IMR-90 (cell line): Measurements from ENCODE around the gene RAI1. TPM values are rescaled to one million over a fixed set of nuclear protein-coding genes. Genes with fewer than 3 reads are reported as not detected.

ENCODE experiments used
- ATAC-seq: fragments of 200-7000 bp; cut with Tn5 transposase; 2 replicates; pipeline ENCODE4 v1.9.1; 2020; ENCODE audit warnings: low read depth, mild to moderate bottlenecking, moderate library complexity
- BruUV-seq: library from RNA; stranded (reverse); fragments of 400-500 nt; replicated peaks from 2 replicates; lab custom pipeline; 2021; lab: Mats Ljungman, UMichigan
- CTCF ChIA-PET: fragments of 300-600 bp; formaldehyde crosslinking; extraction: SDS; loops from one replicate; lab custom pipeline; 2021; ENCODE audit warnings: antibody characterized with exemption; lab: Yijun Ruan, JAX
- POLR2A ChIA-PET: fragments of 300-600 bp; sonication (Branson Sonifier 250); formaldehyde crosslinking; loops from one replicate; lab custom pipeline; 2022; ENCODE audit warnings: antibody characterized with exemption; ENCODE audit not compliant: unreplicated experiment; lab: Charles Lee
- DNase-seq: peaks from one replicate; pipeline ENCODE4 v3.0.0; 2013
- H2AFZ ChIP-seq: replicated peaks from 2 replicates; pipeline ENCODE3; 2013; ENCODE audit warnings: low read length, mild to moderate bottlenecking; ENCODE audit not compliant: poor library complexity
- H2AK5ac ChIP-seq: 2 replicates; pipeline ENCODE4 v1.6.1; 2013; ENCODE audit warnings: low read depth, low read length, inconsistent platforms
- H2AK9ac ChIP-seq: replicated peaks from 2 replicates; pipeline ENCODE3; 2013; ENCODE audit warnings: mild to moderate bottlenecking, low read depth, low read length, moderate library complexity; ENCODE audit not compliant: poor library complexity
- H2BK120ac ChIP-seq: 2 replicates; pipeline ENCODE4 v1.6.1; 2013; ENCODE audit warnings: low read depth, low read length, inconsistent platforms
- H2BK15ac ChIP-seq: 3 replicates; pipeline ENCODE4 v1.6.1; 2013; ENCODE audit warnings: low read depth, low read length, inconsistent platforms
- H2BK20ac ChIP-seq: 2 replicates; pipeline ENCODE4 v1.6.1; 2013; ENCODE audit warnings: low read depth, mild to moderate bottlenecking, inconsistent platforms, low read length, moderate library complexity
- H2BK5ac ChIP-seq: 2 replicates; pipeline ENCODE4 v1.6.1; 2013; ENCODE audit warnings: mild to moderate bottlenecking, low read depth, low read length, inconsistent platforms; ENCODE audit not compliant: poor library complexity, severe bottlenecking
- H3K14ac ChIP-seq: replicated peaks from 2 replicates; pipeline ENCODE4 v1.6.1; 2013; ENCODE audit warnings: low read depth, low read length, inconsistent platforms
- H3K18ac ChIP-seq: 2 replicates; pipeline ENCODE4 v1.6.1; 2013; ENCODE audit warnings: low read depth, low read length, control low read depth
- H3K23ac ChIP-seq: 2 replicates; pipeline ENCODE4 v1.6.1; 2013; ENCODE audit warnings: low read depth, low read length, inconsistent platforms
- H3K27ac ChIP-seq: 2 replicates; pipeline ENCODE4 v1.5.1; 2013; ENCODE audit warnings: mild to moderate bottlenecking, control low read depth, low read length; ENCODE audit not compliant: insufficient read depth
- H3K27me3 ChIP-seq: 2 replicates; pipeline ENCODE4 v1.6.1; 2013; ENCODE audit warnings: low read length; ENCODE audit not compliant: control insufficient read depth, insufficient read depth
- H3K36me3 ChIP-seq: 2 replicates; pipeline ENCODE4 v1.6.1; 2013; ENCODE audit warnings: low read length, mixed read lengths; ENCODE audit not compliant: control insufficient read depth, insufficient read depth
- H3K4ac ChIP-seq: 2 replicates; pipeline ENCODE4 v1.6.1; 2013; ENCODE audit warnings: low read depth, low read length, inconsistent platforms
- H3K4me1 ChIP-seq: 2 replicates; pipeline ENCODE4 v1.6.1; 2013; ENCODE audit warnings: low read length, mixed read lengths; ENCODE audit not compliant: control insufficient read depth, insufficient read depth
- H3K4me2 ChIP-seq: 2 replicates; pipeline ENCODE4 v1.6.1; 2013; ENCODE audit warnings: low read depth, mild to moderate bottlenecking, control low read depth, low read length, moderate library complexity
- H3K4me3 ChIP-seq: 2 replicates; pipeline ENCODE4 v1.5.1; 2013; ENCODE audit warnings: low read depth, mild to moderate bottlenecking, control low read depth, low read length, moderate library complexity; ENCODE audit not compliant: insufficient read depth
- H3K56ac ChIP-seq: 2 replicates; pipeline ENCODE4 v1.6.1; 2013; ENCODE audit warnings: low read length, inconsistent platforms; ENCODE audit not compliant: insufficient read depth; ENCODE audit errors: extremely low read depth
- H3K79me1 ChIP-seq, 2 experiments: 2 replicates each; pipeline ENCODE4 v1.6.1; 2013; ENCODE audit warnings: low read length in 2 of 2, inconsistent platforms in 1 of 2, low read depth in 1 of 2
- H3K9ac ChIP-seq: 2 replicates; pipeline ENCODE4 v1.6.1; 2013; ENCODE audit warnings: low read depth, low read length, control low read depth
- H3K9me1 ChIP-seq: 2 replicates; pipeline ENCODE4 v1.6.1; 2013; ENCODE audit warnings: low read length, inconsistent platforms; ENCODE audit not compliant: insufficient read depth
- H3K9me3 ChIP-seq: 2 replicates; pipeline ENCODE4 v1.6.1; 2013; ENCODE audit warnings: low read length; ENCODE audit not compliant: control insufficient read depth, insufficient read depth
- H4K20me1 ChIP-seq: 2 replicates; pipeline ENCODE4 v1.6.1; 2013; ENCODE audit warnings: low read length, inconsistent platforms; ENCODE audit not compliant: insufficient read depth
- H4K5ac ChIP-seq: 2 replicates; pipeline ENCODE4 v1.6.1; 2013; ENCODE audit warnings: mild to moderate bottlenecking, low read depth, low read length, control low read depth
- H4K8ac ChIP-seq, 2 experiments: 2 replicates each; pipeline ENCODE4 v1.6.1; 2013; ENCODE audit warnings: low read depth in 2 of 2, low read length in 2 of 2, control low read depth in 1 of 2, inconsistent platforms in 1 of 2
- H4K91ac ChIP-seq: 2 replicates; pipeline ENCODE4 v1.6.1; 2013; ENCODE audit warnings: low read depth, low read length, inconsistent platforms; ENCODE audit not compliant: insufficient read depth
- BHLHE40 ChIP-seq: fragments of 150-350 bp; IDR thresholded peaks from 2 replicates; pipeline ENCODE4 v1.6.1; 2016; ENCODE audit warnings: mild to moderate bottlenecking, low read depth, low read length
- CEBPB ChIP-seq: IDR thresholded peaks from 2 replicates; pipeline ENCODE4 v1.6.1; 2012; ENCODE audit warnings: low read depth, low read length, improper control_type of control experiment
- CHD1 ChIP-seq: IDR thresholded peaks from 2 replicates; pipeline ENCODE4 v1.6.1; 2012; ENCODE audit warnings: low read depth, low read length, improper control_type of control experiment
- ELK1 ChIP-seq: fragments of 150-350 bp; IDR thresholded peaks from 2 replicates; pipeline ENCODE4 v1.6.1; 2016; ENCODE audit warnings: low read depth, mild to moderate bottlenecking, low read length, moderate library complexity, borderline replicate concordance
- FOS ChIP-seq: fragments of 150-350 bp; IDR thresholded peaks from 2 replicates; pipeline ENCODE4 v1.6.1; 2016; ENCODE audit warnings: low read depth, low read length
- MAFK ChIP-seq: IDR thresholded peaks from 2 replicates; pipeline ENCODE4 v1.6.1; 2012; ENCODE audit warnings: low read depth, low read length, improper control_type of control experiment
- NFE2L2 ChIP-seq: fragments of 150-350 bp; IDR thresholded peaks from 2 replicates; pipeline ENCODE4 v1.6.1; 2016; ENCODE audit warnings: low read depth, mild to moderate bottlenecking, low read length
- POLR2A ChIP-seq: IDR thresholded peaks from 2 replicates; pipeline ENCODE4 v1.6.1; 2012; ENCODE audit warnings: mild to moderate bottlenecking, low read depth, low read length
- RAD21 ChIP-seq: IDR thresholded peaks from 2 replicates; pipeline ENCODE4 v1.6.1; 2012; ENCODE audit warnings: low read length, improper control_type of control experiment
- RCOR1 ChIP-seq: IDR thresholded peaks from 2 replicates; pipeline ENCODE4 v1.6.1; 2012; ENCODE audit warnings: mild to moderate bottlenecking, low read length, improper control_type of control experiment; ENCODE audit not compliant: insufficient replicate concordance
- RFX5 ChIP-seq: IDR thresholded peaks from 2 replicates; pipeline ENCODE4 v1.8.0; 2012; ENCODE audit warnings: low read depth, mild to moderate bottlenecking, low read length, moderate library complexity
- SMC3 ChIP-seq: fragments of 150-350 bp; IDR thresholded peaks from 2 replicates; pipeline ENCODE4 v1.6.1; 2016; ENCODE audit warnings: low read depth, mild to moderate bottlenecking, antibody characterized with exemption, low read length, moderate library complexity
- USF2 ChIP-seq: fragments of 150-350 bp; IDR thresholded peaks from 2 replicates; pipeline ENCODE4 v1.6.1; 2017; ENCODE audit warnings: mild to moderate bottlenecking, antibody characterized with exemption, low read length, low read depth
- WGBS, 2 experiments: methylation state at CpG; one replicate each; pipeline versions ENCODE4 v1.1.5 to v1.1.7; 2013; ENCODE audit warnings: missing lambda C conversion rate in 2 of 2; ENCODE audit not compliant: insufficient read length in 1 of 2; ENCODE audit errors: extremely low coverage in 2 of 2; 5-methylcytosine and 5-hydroxymethylcytosine counted together
- dilution Hi-C: fragments of 300-500 bp; cut with HindIII; formaldehyde crosslinking; loops from one replicate; pipeline ENCODE4 v1.14.3; 2018; ENCODE audit warnings: low sequenced_read_pairs; ENCODE audit not compliant: unreplicated experiment
- in situ Hi-C: fragments of 300-500 bp; cut with MboI; formaldehyde crosslinking; loops from 3 replicates; pipeline ENCODE4 v1.14.3; 2019; ENCODE audit warnings: low sequenced_read_pairs, inconsistent platforms, mixed read lengths
- intact Hi-C: fragments of 100-400 bp; cut with micrococcal nuclease; formaldehyde crosslinking; loops from 2 replicates; pipeline ENCODE4 v1.10.0; 2022
- polyA plus RNA-seq, 3 experiments: library from polyadenylated mRNA; depleted of rRNA; stranded (reverse); fragments of >200 nt; gene quantifications; 2 replicates each; pipeline ENCODE4 v1.2.3, GENCODE V29; 2012; ENCODE audit warnings: low replicate concordance in 1 of 3
- total RNA-seq: library from RNA; depleted of rRNA; stranded (reverse); fragments of >200 nt; gene quantifications from 2 replicates; pipeline ENCODE4 v1.2.3, GENCODE V29; 2012

RAI1 gene
- total and polyA plus RNA-seq, 2 of the 4 experiments (the other 2 are of a cell fraction), result 1.8 to 10.5 TPM

GRCh38 chr17:17801800-17802481, 120.7 kb downstream of the RAI1 start:
- Histone ChIP-seq H2AK9ac (peak overlapping the region; percentile 42), H3K9me3 (no peaks in the 10 kb centered on the region), H2BK5ac (no peak overlapping the region), H2BK20ac (no peak overlapping the region), H3K9me1 (no peaks in the 10 kb centered on the region), H2BK120ac (no peak overlapping the region), H3K9ac (no peak overlapping the region), H3K56ac (no peak overlapping the region), H4K5ac (no peak overlapping the region), H3K23ac (no peak overlapping the region), H3K27me3 (no peaks in the 10 kb centered on the region), H3K27ac (no peak overlapping the region), H3K18ac (no peak overlapping the region), H2AK5ac (no peak overlapping the region), H3K4me1 (peaks cover 2% of the 10 kb centered on the region; the same call in 1 of the 2 replicates), H3K4me3 (no peak overlapping the region), H3K79me1 (peaks cover 26 to 77% of the 10 kb centered on the region in 2 experiments), H4K8ac (no peak overlapping the region), H4K91ac (no peak overlapping the region), H3K36me3 (peaks cover 65% of the 10 kb centered on the region), H2BK15ac (no peak overlapping the region), H4K20me1 (peaks cover 54% of the 10 kb centered on the region), H3K14ac (no peak overlapping the region), H3K4me2 (no peak overlapping the region), H3K4ac (no peak overlapping the region), H2AFZ (no peak overlapping the region)
- in situ Hi-C loops, result no loop called here
- CTCF ChIA-PET, result no interaction called here
- POLR2A ChIA-PET, result no interaction called here
- no TSS peak for BruUV-seq
- DNase-seq (no peak), ATAC-seq (no peak)
- TF ChIP-seq MAFK (no peak), RCOR1 (no peak), ELK1 (no peak), BHLHE40 (no peak), SMC3 (no peak), NFE2L2 (no peak), POLR2A (no peak), RAD21 (no peak), USF2 (no peak), CEBPB (no peak), CHD1 (no peak), FOS (no peak), RFX5 (no peak)
- intact Hi-C loops, result no loop called here
- dilution Hi-C loops, result no loop called here
- 89% methylated on average over 6 of the region's 13 CpGs; no CpG with 5 or more reads in 1 of the 2 experiments for WGBS, 2 experiments
